HepG2 (cell line): ENCODE results near the gene LRRIQ4. TPM values are rescaled to one million over a fixed set of nuclear protein-coding genes. Genes with fewer than 3 reads are reported as not detected.
A peak's percentile ranks its signal among the peaks of the same experiment; 100 is the strongest.

Source experiments
- ASH2L ChIP-seq: fragments of 300-600, 200-600 bp; sonication (generic); IDR thresholded peaks from 2 replicates; pipeline ENCODE4 v1.7.0; 2017; ENCODE audit warnings: low read depth, mild to moderate bottlenecking, moderate library complexity, mixed read lengths, low read length; ENCODE audit not compliant: insufficient read length
- E2F2 ChIP-seq: sonication (generic); formaldehyde crosslinking; IDR thresholded peaks from 2 replicates; pipeline ENCODE4 v1.4.0; 2020; ENCODE audit warnings: missing genetic modification reagents, borderline replicate concordance
- MTA1 ChIP-seq: sonication (generic); formaldehyde crosslinking; IDR thresholded peaks from 2 replicates; pipeline ENCODE4 v1.4.0; 2020; ENCODE audit warnings: missing genetic modification reagents, mild to moderate bottlenecking, borderline replicate concordance
- NFKB2 ChIP-seq: sonication (generic); formaldehyde crosslinking; IDR thresholded peaks from 2 replicates; pipeline ENCODE4 v1.4.0; 2020; ENCODE audit warnings: missing genetic modification reagents, borderline replicate concordance
- NONO ChIP-seq, 2 experiments: fragments of 450-650 bp in 1 of 2; sonication (generic) in 1 of 2; formaldehyde crosslinking in 1 of 2; IDR thresholded peaks in 1 of 2; conservative IDR thresholded peaks in 1 of 2; 2 replicates each; pipeline versions ENCODE4 v1.6.1 to v1.8.0; 2017 to 2022; ENCODE audit warnings: mild to moderate bottlenecking in 1 of 2, missing genetic modification reagents in 1 of 2, moderate library complexity in 1 of 2
- THAP8 ChIP-seq: sonication (generic); formaldehyde crosslinking; IDR thresholded peaks from 2 replicates; pipeline ENCODE4 v1.5.1; 2020; ENCODE audit warnings: missing genetic modification reagents, mild to moderate bottlenecking, borderline replicate concordance
- ZBTB10 ChIP-seq: sonication (generic); formaldehyde crosslinking; IDR thresholded peaks from 2 replicates; pipeline ENCODE4 v1.4.0; 2020; ENCODE audit warnings: missing genetic modification reagents, borderline replicate concordance
- ZFY ChIP-seq: sonication (generic); formaldehyde crosslinking; IDR thresholded peaks from 2 replicates; pipeline ENCODE4 v1.4.0; 2020; ENCODE audit warnings: missing genetic modification reagents
- ZHX2 ChIP-seq, 2 experiments: sonication (generic) in 1 of 2; formaldehyde crosslinking in 1 of 2; IDR thresholded peaks; 2 replicates each; pipeline versions ENCODE4 v1.6.1 to v1.9.0; 2014 to 2022; ENCODE audit warnings: antibody characterized with exemption in 1 of 2, borderline replicate concordance in 1 of 2, inconsistent platforms in 1 of 2, low read depth in 1 of 2, missing genetic modification reagents in 1 of 2
- ZNF30 ChIP-seq: sonication (generic); formaldehyde crosslinking; IDR thresholded peaks from 2 replicates; pipeline ENCODE4 v1.5.0; 2020; ENCODE audit warnings: mild to moderate bottlenecking, missing genetic modification reagents
- ZNF337 ChIP-seq: sonication (generic); formaldehyde crosslinking; IDR thresholded peaks from 2 replicates; pipeline ENCODE4 v1.5.1; 2020; ENCODE audit warnings: missing genetic modification reagents, low read depth, mild to moderate bottlenecking, borderline replicate concordance
- ZNF350 ChIP-seq: sonication (generic); formaldehyde crosslinking; IDR thresholded peaks from 2 replicates; pipeline ENCODE4 v1.4.0; 2020; ENCODE audit warnings: mild to moderate bottlenecking, low read depth, missing genetic modification reagents, borderline replicate concordance
- ZNF709 ChIP-seq: sonication (generic); formaldehyde crosslinking; IDR thresholded peaks from 2 replicates; pipeline ENCODE4 v1.5.0; 2020; ENCODE audit warnings: mild to moderate bottlenecking, missing genetic modification reagents
- ZSCAN25 ChIP-seq: sonication (generic); formaldehyde crosslinking; IDR thresholded peaks from 2 replicates; pipeline ENCODE4 v1.8.0; 2022; ENCODE audit warnings: mild to moderate bottlenecking, missing genetic modification reagents
- polyA plus RNA-seq, 8 experiments: library from polyadenylated mRNA; depleted of rRNA in 3 of 8; stranded (reverse) in 7 of 8; unstranded in 1 of 8; fragments of >200 nt; fragmentation: Illumina TruSeq in 4 of 8; extraction: Trizol in 4 of 8; gene quantifications; 2 replicates each; pipeline versions ENCODE4 v1.2.1 to v1.2.3, GENCODE V29; 2011 to 2016; ENCODE audit warnings: low read depth in 4 of 8, missing spikeins in 1 of 8, mixed read lengths in 1 of 8; ENCODE audit not compliant: insufficient read depth in 1 of 8
- total RNA-seq, 5 experiments: library from RNA; depleted of rRNA; stranded (reverse); fragments of >200 nt; fragmentation: Illumina TruSeq; extraction: Trizol; gene quantifications; 2 replicates each; pipeline ENCODE4 v1.2.3, GENCODE V29; 2016; ENCODE audit warnings: low read depth in 1 of 5

The LRRIQ4 gene
- total and polyA plus RNA-seq, 2 of the 13 experiments (the other 11 are each of a cell fraction or from before 2014, with no cell fraction given) = not detected

GRCh38 chr3:169764312-169764881 lies 48.3 kb upstream of the LRRIQ4 start (continued):
- no peak for TF ChIP-seq ZHX2 (IDR thresholded peaks at IDR 0.05; ENCODE audit: low read depth)
- no peak for TF ChIP-seq ZHX2 (CRISPR knock-in tag; IDR thresholded peaks at IDR 0.05; ENCODE audit: borderline replicate concordance)
- 0 out of 2 replicates have a peak, but pooled peaks have one; percentile 7 for TF ChIP-seq ZNF709 (CRISPR knock-in tag)
- TF ChIP-seq E2F2 = 0 out of 2 replicates have a peak, but pooled peaks have one; percentile 30
- 0 out of 2 replicates have a peak, but pooled peaks have one; percentile 28 for TF ChIP-seq THAP8 (CRISPR knock-in tag)
- 0 out of 2 replicates have a peak, but pooled peaks have one; percentile 38 for TF ChIP-seq ZNF337 (CRISPR knock-in tag)
- TF ChIP-seq ZFY (CRISPR knock-in tag) = peak; percentile 81; the same call in 1 of the 2 replicates
- TF ChIP-seq ZSCAN25 (CRISPR knock-in tag) = no peak
- TF ChIP-seq NONO (IDR thresholded peaks at IDR 0.05) = no peak
- peak; percentile 42; the same call in 1 of the 2 replicates for TF ChIP-seq NONO (CRISPR knock-in tag; conservative IDR thresholded peaks at IDR 0.05)
- 0 out of 2 replicates have a peak, but pooled peaks have one; percentile 40 for TF ChIP-seq ZNF30 (CRISPR knock-in tag)
- peak; percentile 55; the same call in 1 of the 2 replicates for TF ChIP-seq MTA1 (CRISPR knock-in tag)
- TF ChIP-seq ZBTB10 (CRISPR knock-in tag) = 0 out of 2 replicates have a peak, but pooled peaks have one; percentile 27
- TF ChIP-seq ZNF350 (CRISPR knock-in tag) = 0 out of 2 replicates have a peak, but pooled peaks have one; percentile 30
- TF ChIP-seq NFKB2 = peak; percentile 41; the same call in 1 of the 2 replicates
- TF ChIP-seq ASH2L = peak; percentile 49
